B cell (primary cell): ENCODE data around the gene C12orf75. TPM values are rescaled to one million over a fixed set of nuclear protein-coding genes. Genes with fewer than 3 reads are reported as not detected.

ENCODE experiments used
- ATAC-seq: fragments of 200-7000 bp; cut with Tn5 transposase; one replicate; pipeline ENCODE4 v1.10.0; 2021; ENCODE audit warnings: low read depth, mild to moderate bottlenecking, moderate number of reproducible peaks, moderate library complexity
- CTCF ChIA-PET: fragments of 350-600 bp; sonication (Branson Sonifier 250); formaldehyde crosslinking; loops from one replicate; lab custom pipeline; 2021; ENCODE audit warnings: antibody characterized with exemption, inconsistent platforms; lab: Charles Lee
- POLR2A ChIA-PET: fragments of 350-600 bp; sonication (Branson Sonifier 250); formaldehyde crosslinking; loops from one replicate; lab custom pipeline; 2021; ENCODE audit warnings: antibody characterized with exemption; lab: Charles Lee
- DNase-seq: peaks from one replicate; pipeline ENCODE4 v3.0.0; 2013
- H2AFZ ChIP-seq: 2 replicates; pipeline ENCODE4 v1.6.1; 2012; ENCODE audit warnings: mild to moderate bottlenecking, low read depth, low read length; ENCODE audit not compliant: insufficient read depth, poor library complexity, severe bottlenecking
- H3K27ac ChIP-seq, 2 donors: 1 replicate in 1 of 2; 2 replicates in 1 of 2; pipeline ENCODE4 v1.5.1; 2012 to 2013; ENCODE audit warnings: low read length in 2 of 2, mild to moderate bottlenecking in 2 of 2, moderate library complexity in 1 of 2
- H3K27me3 ChIP-seq, 4 experiments: fragments of 200-600 bp in 1 of 4; sonication (generic) in 1 of 4; replicated peaks in 1 of 4; 1 replicate in 2 of 4; 2 replicates in 2 of 4; pipeline versions ENCODE4 v1.6.1 to v1.7.0; 2013 to 2016; ENCODE audit warnings: low read length in 3 of 4, mild to moderate bottlenecking in 2 of 4, mixed read lengths in 1 of 4, moderate library complexity in 1 of 4; ENCODE audit not compliant: insufficient read depth in 4 of 4, control insufficient read depth in 3 of 4; ENCODE audit errors: control extremely low read depth in 1 of 4
- H3K36me3 ChIP-seq, 2 experiments: replicated peaks in 1 of 2; 1 replicate in 1 of 2; 2 replicates in 1 of 2; pipeline versions ENCODE4 v1.6.1 to v1.7.1; 2013; ENCODE audit warnings: low read length in 1 of 2; ENCODE audit not compliant: insufficient read depth in 2 of 2, control insufficient read depth in 1 of 2; ENCODE audit errors: control extremely low read depth in 1 of 2, extremely low read depth in 1 of 2
- H3K4me1 ChIP-seq, 2 donors: fragments of 200-600 bp in 1 of 2; sonication (generic) in 1 of 2; 1 replicate in 1 of 2; 2 replicates in 1 of 2; pipeline versions ENCODE4 v1.5.1 to v1.6.1; 2013 to 2017; ENCODE audit warnings: low read length in 2 of 2; ENCODE audit not compliant: control insufficient read depth in 2 of 2, insufficient read depth in 2 of 2
- H3K4me2 ChIP-seq: replicated peaks from 2 replicates; pipeline ENCODE3; 2012; ENCODE audit warnings: mild to moderate bottlenecking, low read depth, low read length; ENCODE audit not compliant: poor library complexity, severe bottlenecking
- H3K4me3 ChIP-seq, 5 experiments: fragments of 200-600 bp in 1 of 5; sonication (generic) in 1 of 5; 1 replicate in 3 of 5; 2 replicates in 2 of 5; pipeline versions ENCODE4 v1.5.1 to v1.7.0; 2011 to 2016; ENCODE audit warnings: low read length in 4 of 5, mild to moderate bottlenecking in 4 of 5, low read depth in 2 of 5, control low read depth in 1 of 5, moderate library complexity in 1 of 5; ENCODE audit not compliant: insufficient read depth in 1 of 5; ENCODE audit errors: control extremely low read depth in 1 of 5, extremely low read depth in 1 of 5
- H3K79me2 ChIP-seq: fragments of 200-600 bp; sonication (generic); one replicate; pipeline ENCODE4 v1.6.0; 2016; ENCODE audit warnings: low read length; ENCODE audit not compliant: control insufficient read depth, insufficient read depth
- H3K9ac ChIP-seq: fragments of 200-600 bp; sonication (generic); 2 replicates; pipeline ENCODE4 v1.6.1; 2017; ENCODE audit warnings: mild to moderate bottlenecking, low read length, moderate library complexity
- H3K9me3 ChIP-seq, 3 donors: one replicate each; pipeline versions ENCODE4 v1.6.1 to v1.7.1; 2013; ENCODE audit warnings: low read length in 2 of 3; ENCODE audit not compliant: control insufficient read depth in 2 of 3, insufficient read depth in 1 of 3; ENCODE audit errors: control extremely low read depth in 1 of 3
- H4K20me1 ChIP-seq: 2 replicates; pipeline ENCODE4 v1.6.0; 2012; ENCODE audit warnings: mild to moderate bottlenecking, low read length; ENCODE audit not compliant: insufficient read depth, control insufficient read depth, poor library complexity, severe bottlenecking
- H3K27ac Mint-ChIP-seq: one replicate; pipeline ENCODE4 v1.8.0; 2021; ENCODE audit warnings: mixed read lengths
- H3K27me3 Mint-ChIP-seq: one replicate; pipeline ENCODE4 v1.8.0; 2021; ENCODE audit warnings: mixed read lengths
- H3K4me1 Mint-ChIP-seq: one replicate; pipeline ENCODE4 v1.8.0; 2021; ENCODE audit warnings: mixed read lengths
- H3K4me3 Mint-ChIP-seq: one replicate; pipeline ENCODE4 v1.8.0; 2021; ENCODE audit warnings: mixed read lengths
- H3K9me3 Mint-ChIP-seq: one replicate; pipeline ENCODE4 v1.8.0; 2022; ENCODE audit warnings: mixed read lengths; ENCODE audit not compliant: insufficient read depth
- EZH2 ChIP-seq: IDR thresholded peaks from 2 replicates; pipeline ENCODE4 v1.6.1; 2012; ENCODE audit warnings: borderline replicate concordance, low read depth, mild to moderate bottlenecking, moderate library complexity, low read length; ENCODE audit not compliant: insufficient read depth, poor library complexity, severe bottlenecking
- WGBS: methylation state at CpG from one replicate; pipeline ENCODE4 v1.1.5; 2013; ENCODE audit warnings: missing lambda C conversion rate; ENCODE audit not compliant: insufficient coverage; 5-methylcytosine and 5-hydroxymethylcytosine counted together
- intact Hi-C: fragments of 100-400 bp; cut with micrococcal nuclease; formaldehyde crosslinking; loops from one replicate; pipeline ENCODE4 v1.10.0; 2022
- polyA plus RNA-seq: library from polyadenylated mRNA; depleted of rRNA; stranded (reverse); fragments of >200 nt; gene quantifications from 2 replicates; pipeline ENCODE4 v1.2.3, GENCODE V29; 2012
- total RNA-seq, 2 donors: library from RNA; stranded (reverse); fragments of 120-200 nt in 1 of 2; gene quantifications; 1 replicate in 1 of 2; 2 replicates in 1 of 2; pipeline versions ENCODE4 v1.2.3 to v1.2.4, GENCODE V29; 2013 to 2022
- TF ChIP-seq, protein P1 (sequence below): fragments of 200-600 bp; IDR thresholded peaks from one replicate; pipeline ENCODE4 v1.8.0; 2022; ENCODE audit warnings: antibody characterized with exemption, mild to moderate bottlenecking

The C12orf75 gene
- total and polyA plus RNA-seq, 2 donors (not counting 1 experiment from before 2014, with no cell fraction given), result 8.5 to 12.9 TPM

DNA sequence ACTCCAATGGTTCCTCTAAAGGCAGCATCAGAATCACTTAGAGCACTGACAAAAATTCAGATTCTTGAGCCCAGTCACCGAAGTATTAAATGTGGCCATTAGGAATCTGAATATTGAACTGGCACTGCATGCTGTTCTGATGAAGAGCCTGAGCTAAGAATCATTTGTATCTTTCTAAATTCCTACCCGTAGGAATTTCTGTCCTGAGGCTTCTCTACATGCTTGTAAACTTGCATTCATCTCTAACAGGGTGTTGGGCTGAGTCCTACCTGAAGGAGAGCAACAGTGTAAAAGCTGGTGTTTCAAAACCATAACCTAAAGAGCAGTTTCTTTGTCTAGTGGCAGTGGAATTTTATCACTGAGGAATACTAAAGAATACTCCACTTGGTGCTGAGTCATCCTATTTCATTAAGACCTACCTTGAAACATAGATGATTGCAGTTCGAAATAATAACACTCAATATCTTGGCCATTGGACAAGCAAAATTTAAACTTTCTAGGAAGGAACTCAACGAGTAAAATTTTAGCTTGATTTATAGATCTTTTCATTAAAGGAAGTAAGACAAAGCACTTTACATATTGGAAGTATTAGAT lies 35.5 kb upstream of the C12orf75 start:
- no peak for TF ChIP-seq EZH2
- TF ChIP-seq, protein P1, sequence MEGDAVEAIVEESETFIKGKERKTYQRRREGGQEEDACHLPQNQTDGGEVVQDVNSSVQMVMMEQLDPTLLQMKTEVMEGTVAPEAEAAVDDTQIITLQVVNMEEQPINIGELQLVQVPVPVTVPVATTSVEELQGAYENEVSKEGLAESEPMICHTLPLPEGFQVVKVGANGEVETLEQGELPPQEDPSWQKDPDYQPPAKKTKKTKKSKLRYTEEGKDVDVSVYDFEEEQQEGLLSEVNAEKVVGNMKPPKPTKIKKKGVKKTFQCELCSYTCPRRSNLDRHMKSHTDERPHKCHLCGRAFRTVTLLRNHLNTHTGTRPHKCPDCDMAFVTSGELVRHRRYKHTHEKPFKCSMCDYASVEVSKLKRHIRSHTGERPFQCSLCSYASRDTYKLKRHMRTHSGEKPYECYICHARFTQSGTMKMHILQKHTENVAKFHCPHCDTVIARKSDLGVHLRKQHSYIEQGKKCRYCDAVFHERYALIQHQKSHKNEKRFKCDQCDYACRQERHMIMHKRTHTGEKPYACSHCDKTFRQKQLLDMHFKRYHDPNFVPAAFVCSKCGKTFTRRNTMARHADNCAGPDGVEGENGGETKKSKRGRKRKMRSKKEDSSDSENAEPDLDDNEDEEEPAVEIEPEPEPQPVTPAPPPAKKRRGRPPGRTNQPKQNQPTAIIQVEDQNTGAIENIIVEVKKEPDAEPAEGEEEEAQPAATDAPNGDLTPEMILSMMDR, result no peak
- Histone ChIP-seq H3K27me3 (no peaks in the 10 kb centered on the region), H3K4me1 (no peaks in the 10 kb centered on the region), H4K20me1 (no peaks in the 10 kb centered on the region), H3K9me3 (peaks cover 0 to 9% (median 5%) of the 10 kb centered on the region in 3 donors), H3K9ac (no peak overlapping the region), H3K36me3 (no peaks in the 10 kb centered on the region), H3K79me2 (no peaks in the 10 kb centered on the region), H2AFZ (no peak overlapping the region), H3K4me2 (no peak overlapping the region), H3K27ac (no peak overlapping the region), H3K4me3 (no peak overlapping the region)
- intact Hi-C loops, result no loop called here
- POLR2A ChIA-PET, result no interaction called here
- H3K4me3 Mint-ChIP-seq, result no peak overlapping the region
- H3K27ac Mint-ChIP-seq, result no peak overlapping the region
- H3K4me1 Mint-ChIP-seq, result no peaks in the 10 kb centered on the region
- peaks cover 2% of the 10 kb centered on the region for H3K9me3 Mint-ChIP-seq
- CTCF ChIA-PET, result no interaction called here
- ATAC-seq (no peak), DNase-seq (no peak)
- H3K27me3 Mint-ChIP-seq, result peaks cover 16% of the 10 kb centered on the region
- no CpG with 5 or more reads among the region's 4 CpGs for WGBS

DNA sequence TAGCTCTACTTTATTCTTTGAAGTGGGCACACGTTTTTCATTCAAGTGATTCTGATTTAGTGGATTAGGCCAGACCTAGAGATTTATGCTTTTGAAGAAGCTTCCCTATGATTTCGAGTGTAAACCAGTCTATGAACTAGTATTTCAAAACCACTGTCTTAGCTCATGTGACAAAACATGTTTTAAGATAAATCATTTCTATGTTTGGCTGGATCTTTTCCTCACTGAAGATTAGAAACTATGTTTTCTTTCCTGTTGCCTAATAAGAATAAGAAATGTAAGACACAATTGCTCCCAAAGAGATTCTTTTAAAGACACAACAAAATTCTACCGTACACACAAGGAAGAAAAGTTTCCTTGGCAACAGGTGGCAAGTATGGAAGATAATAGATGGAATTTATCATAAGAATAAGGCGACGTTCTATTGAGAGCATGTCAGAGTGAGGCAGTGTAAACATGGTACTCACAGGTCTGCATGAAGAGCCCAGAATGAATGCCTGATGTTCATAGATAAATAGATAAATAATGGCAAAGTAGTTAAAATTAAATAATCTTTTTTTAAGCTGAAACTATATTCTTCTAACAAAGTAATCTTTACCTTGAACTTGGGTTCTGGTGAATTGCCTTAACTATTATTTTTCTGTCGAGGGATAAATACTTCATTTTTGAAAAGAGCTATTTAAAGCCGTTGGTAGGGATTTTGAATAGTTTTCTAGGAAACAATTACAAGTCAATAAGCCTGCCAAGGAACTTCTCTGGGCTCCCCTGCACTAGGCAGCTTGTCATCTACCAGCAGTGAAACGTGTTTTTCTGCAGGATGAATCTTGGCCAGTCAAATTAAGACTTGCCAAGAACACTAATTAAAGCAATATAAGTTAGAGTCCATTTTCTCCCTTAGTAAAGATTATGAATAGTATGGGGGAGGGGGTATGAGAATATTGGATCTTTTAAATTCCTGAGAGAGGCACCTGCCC lies 34.1 kb upstream of the C12orf75 start:
- H3K27me3 ChIP-seq, result no peaks in the 10 kb centered on the region
- DNase-seq (no peak), ATAC-seq (no peak)
- H3K79me2 ChIP-seq, result no peaks in the 10 kb centered on the region
- no peaks in the 10 kb centered on the region for H3K4me1 ChIP-seq
- intact Hi-C loops, result no loop called here
- no peak overlapping the region for H3K27ac ChIP-seq
- WGBS, result 93% methylated on average over 2 of the region's 8 CpGs
- H3K4me2 ChIP-seq, result no peak overlapping the region
- no peak overlapping the region for H3K9ac ChIP-seq
- Mint-ChIP-seq H3K4me1 (no peaks in the 10 kb centered on the region), H3K4me3 (no peak overlapping the region), H3K27ac (no peak overlapping the region), H3K27me3 (peaks cover 16% of the 10 kb centered on the region), H3K9me3 (peaks cover 2% of the 10 kb centered on the region)
- no peak for TF ChIP-seq EZH2
- TF ChIP-seq, protein P1, result no peak
- peaks cover 0 to 13% (median 5%) of the 10 kb centered on the region in 3 donors for H3K9me3 ChIP-seq
- no peaks in the 10 kb centered on the region for H4K20me1 ChIP-seq
- CTCF ChIA-PET, result no interaction called here
- no peak overlapping the region for H3K4me3 ChIP-seq
- POLR2A ChIA-PET, result no interaction called here
- H3K36me3 ChIP-seq, result no peaks in the 10 kb centered on the region
- no peak overlapping the region for H2AFZ ChIP-seq
